AG04449 (cell line): Measurements from ENCODE around the gene KAZN.

Experiments
- CTCF ChIA-PET: fragments of 350-600 bp; formaldehyde crosslinking; extraction: SDS; loops from one replicate; lab custom pipeline; 2021; ENCODE audit warnings: antibody characterized with exemption; lab: Yijun Ruan, JAX
- POLR2A ChIA-PET: fragments of 400-600, 350-600 bp; formaldehyde crosslinking; extraction: SDS; loops from one replicate; lab custom pipeline; 2020; ENCODE audit warnings: antibody characterized with exemption, inconsistent platforms; lab: Yijun Ruan, JAX
- DNase-seq: peaks from one replicate; pipeline ENCODE4 v3.0.0-alpha.2; 2010; ENCODE audit warnings: low read depth, low spot score
- H3K4me3 ChIP-seq: 2 replicates; pipeline ENCODE4 v1.5.1; 2011; ENCODE audit warnings: low read depth, mild to moderate bottlenecking, control low read depth, low read length
- CTCF ChIP-seq: IDR thresholded peaks from one replicate; pipeline ENCODE4 v1.5.1; 2011; ENCODE audit warnings: mild to moderate bottlenecking, moderate library complexity, low read length, control low read depth, inconsistent platforms; ENCODE audit not compliant: insufficient read depth; ENCODE audit errors: missing control alignments

Gene KAZN

GRCh38 chr1:14672005-14672404 is 73.5 kb downstream of the KAZN start:
- DNase-seq = no peak
- no peak for TF ChIP-seq CTCF
- no peak overlapping the region for H3K4me3 ChIP-seq
- ChIA-PET CTCF (no interaction called here), POLR2A (no interaction called here)

- ChIA-PET CTCF (interaction anchor here (0.7 kb wide), 1 partner anchor 11 kb away, joined by 3 read pairs; no protein-coding TSS in a partner anchor), POLR2A (no interaction called here)
- TF ChIP-seq CTCF = no peak
- no peak overlapping the region for H3K4me3 ChIP-seq
- DNase-seq = no peak
Observed at GRCh38 chr1:14674030-14674429, 75.5 kb downstream of the KAZN start.

GRCh38 chr1:14676400-14676799 is 77.9 kb downstream of the KAZN start:
- TF ChIP-seq CTCF = no peak
- ChIA-PET POLR2A (no interaction called here), CTCF (no interaction called here)
- no peak for DNase-seq
- no peak overlapping the region for H3K4me3 ChIP-seq

- no peak for TF ChIP-seq CTCF
- ChIA-PET POLR2A (no interaction called here), CTCF (no interaction called here)
- no peak for DNase-seq
- H3K4me3 ChIP-seq = no peak overlapping the region
Observed at GRCh38 chr1:14677292-14677971, 78.9 kb downstream of the KAZN start.

- POLR2A ChIA-PET = no interaction called here
- no peak for DNase-seq
- no peak overlapping the region for H3K4me3 ChIP-seq
- CTCF ChIA-PET = no interaction called here
- TF ChIP-seq CTCF = no peak
Observed at GRCh38 chr1:14678011-14678638, 79.6 kb downstream of the KAZN start.

- ChIA-PET CTCF (no interaction called here), POLR2A (no interaction called here)
- DNase-seq = no peak
- TF ChIP-seq CTCF = no peak
- H3K4me3 ChIP-seq = no peak overlapping the region
Observed at GRCh38 chr1:14679027-14679688, 80.7 kb downstream of the KAZN start.
